ENCODE data around the gene TMED1. TPM values are rescaled to one million over a fixed set of nuclear protein-coding genes. Genes with fewer than 3 reads are reported as not detected.

The TMED1 gene
- polyA plus RNA-seq, 3 donors from 2014 or later = 60.1 to 103 (median 88.5) TPM

- Mint-ChIP-seq H3K4me3 (peak overlapping the region; percentile 4 to 66 (median 61)), H3K4me1 (peaks cover 35 to 52% of the 10 kb centered on the region in 2 donors), H3K27ac (peak overlapping the region; percentile 71 to 92 (median 83)), H3K9me3 (no peaks in the 10 kb centered on the region), H3K27me3 (ENCODE audit: low read depth in 3 of 3) (peaks cover 0 to 11% (median 5%) of the 10 kb centered on the region in 3 donors), H3K36me3 (peaks cover 22% of the 10 kb centered on the region in 3 donors)
- no peak for DNase-seq
These were observed 26.9 kb downstream of the TMED1 start for GRCh38 chr19:10808937-10809649.

DNA sequence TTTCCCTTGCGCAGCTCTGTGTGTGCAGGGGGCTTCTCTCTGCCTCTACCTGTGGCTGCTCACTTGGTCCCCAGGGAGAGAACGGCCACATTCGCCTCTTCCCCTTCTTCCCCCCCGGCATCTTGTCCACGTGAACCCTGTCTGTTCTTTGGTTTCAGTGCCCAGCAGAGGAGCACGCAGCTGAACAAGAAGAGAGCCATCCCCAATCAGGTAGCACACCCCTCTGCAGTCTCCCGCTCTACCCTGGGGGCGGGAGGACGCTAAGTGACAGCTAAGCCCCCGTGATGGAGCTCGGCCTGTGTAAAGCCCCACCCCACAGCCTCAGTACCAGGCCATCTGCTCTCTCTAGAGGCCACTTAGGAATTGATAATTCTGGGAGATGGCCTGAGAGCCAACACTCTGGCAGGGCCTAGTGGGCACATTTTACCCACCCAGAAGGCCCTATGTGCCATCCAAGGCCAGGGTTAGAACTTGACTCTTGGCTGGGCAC is 30.2 kb downstream of the TMED1 start:
- DNase-seq = no peak
- H3K36me3 Mint-ChIP-seq = peaks cover 17 to 33% (median 22%) of the 10 kb centered on the region in 3 donors
- no peaks in the 10 kb centered on the region for H3K9me3 Mint-ChIP-seq
- H3K4me1 Mint-ChIP-seq = peaks cover 23 to 32% of the 10 kb centered on the region in 2 donors
- peaks cover 3 to 6% (median 4%) of the 10 kb centered on the region in 3 donors for H3K27me3 Mint-ChIP-seq (ENCODE audit: low read depth in 3 of 3)
- peak overlapping the region in 3 of 6 donors; percentile 35 to 46 (median 45) for H3K27ac Mint-ChIP-seq
- H3K4me3 Mint-ChIP-seq = no peak overlapping the region

DNA sequence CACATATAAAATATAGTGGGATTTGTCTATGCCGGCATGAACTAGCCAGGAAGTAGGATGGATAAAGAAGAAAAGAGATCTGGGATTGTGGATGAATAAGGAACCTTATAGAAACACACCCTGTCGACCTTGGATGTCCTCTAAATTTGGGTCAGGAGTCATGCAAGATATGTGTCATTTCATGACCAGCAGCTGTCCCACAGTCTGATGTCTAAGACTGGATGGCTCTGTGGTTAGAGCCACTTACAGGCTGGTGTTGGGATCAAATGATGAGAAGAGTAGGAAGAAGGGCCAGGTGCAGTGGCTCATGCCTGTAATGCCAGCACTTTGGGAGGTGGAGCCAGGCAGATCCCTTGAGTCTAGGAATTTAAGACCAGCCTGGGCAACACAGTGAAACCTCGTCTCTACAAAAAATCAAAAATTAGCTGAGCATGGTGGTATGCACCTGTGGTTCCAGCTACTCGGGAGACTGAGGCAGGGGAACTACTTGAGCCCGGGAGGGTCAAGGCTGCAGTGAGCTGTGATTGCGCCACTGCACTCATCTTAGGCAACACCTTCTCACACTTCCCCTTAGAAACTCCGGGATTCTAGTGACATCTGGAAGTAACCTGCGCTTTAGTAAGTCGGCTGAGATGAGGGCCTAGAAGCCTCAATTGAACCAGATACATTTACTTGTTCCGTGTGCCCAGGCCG is 30.8 kb downstream of the TMED1 start:
- H3K4me3 Mint-ChIP-seq = no peak overlapping the region
- no peak for DNase-seq
- H3K36me3 Mint-ChIP-seq = peaks cover 17 to 33% (median 22%) of the 10 kb centered on the region in 3 donors
- H3K4me1 Mint-ChIP-seq = peaks cover 26 to 33% of the 10 kb centered on the region in 2 donors
- no peaks in the 10 kb centered on the region for H3K9me3 Mint-ChIP-seq
- peaks cover 3 to 8% (median 4%) of the 10 kb centered on the region in 3 donors for H3K27me3 Mint-ChIP-seq (ENCODE audit: low read depth in 3 of 3)
- H3K27ac Mint-ChIP-seq = peak overlapping the region; percentile 11 to 78 (median 52)

- H3K36me3 Mint-ChIP-seq = peaks cover 7 to 30% (median 11%) of the 10 kb centered on the region in 3 donors
- peak overlapping the region in 1 of 5 donors; percentile 53 for H3K4me3 Mint-ChIP-seq
- no peaks in the 10 kb centered on the region for H3K9me3 Mint-ChIP-seq
- peaks cover 26 to 33% of the 10 kb centered on the region in 2 donors for H3K4me1 Mint-ChIP-seq
- DNase-seq = no peak
- H3K27me3 Mint-ChIP-seq (ENCODE audit: low read depth in 3 of 3) = peaks cover 5 to 10% (median 7%) of the 10 kb centered on the region in 3 donors
- H3K27ac Mint-ChIP-seq = peak overlapping the region in 4 of 6 donors; percentile 63 to 86 (median 76)
These were observed 32.8 kb downstream of the TMED1 start for GRCh38 chr19:10803252-10803651.

DNA sequence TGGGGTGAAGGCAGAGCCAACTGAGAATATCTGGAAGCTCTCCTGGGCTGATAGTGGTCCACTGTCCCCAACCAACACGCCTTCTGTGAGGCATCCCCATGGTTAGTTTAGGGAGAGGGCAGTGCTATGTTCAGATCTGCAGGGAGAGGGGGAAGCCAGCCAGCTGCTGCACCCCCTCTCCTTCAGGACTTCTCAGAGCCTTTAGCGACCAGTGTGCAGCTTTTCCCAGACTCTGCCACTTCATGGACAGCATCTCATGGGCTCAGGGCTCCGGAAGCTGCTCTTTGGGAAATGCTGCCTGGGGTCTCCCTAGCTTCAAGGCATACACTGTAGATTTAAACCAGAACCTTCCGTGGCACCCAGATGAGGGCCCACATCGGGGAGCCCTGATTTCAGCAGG is 33.5 kb downstream of the TMED1 start:
- Mint-ChIP-seq H3K4me1 (peaks cover 33 to 37% of the 10 kb centered on the region in 2 donors), H3K36me3 (peaks cover 6 to 30% (median 8%) of the 10 kb centered on the region in 3 donors), H3K4me3 (no peak overlapping the region), H3K9me3 (no peaks in the 10 kb centered on the region), H3K27ac (peak overlapping the region in 4 of 6 donors; percentile 12 to 78 (median 62)), H3K27me3 (ENCODE audit: low read depth in 3 of 3) (peaks cover 10 to 17% (median 14%) of the 10 kb centered on the region in 3 donors)
- no peak for DNase-seq

- H3K9me3 Mint-ChIP-seq = no peaks in the 10 kb centered on the region
- peaks cover 48 to 57% of the 10 kb centered on the region in 2 donors for H3K4me1 Mint-ChIP-seq
- no peak for DNase-seq
- H3K4me3 Mint-ChIP-seq = peak overlapping the region in 3 of 5 donors; percentile 89 to 95 (median 91)
- peaks cover 18 to 31% (median 21%) of the 10 kb centered on the region in 3 donors for H3K27me3 Mint-ChIP-seq (ENCODE audit: low read depth in 3 of 3)
- peak overlapping the region; percentile 99 to 100 (median 100) for H3K27ac Mint-ChIP-seq
- peaks cover 6 to 32% (median 11%) of the 10 kb centered on the region in 3 donors for H3K36me3 Mint-ChIP-seq
These were observed 35.5 kb downstream of the TMED1 start for GRCh38 chr19:10800488-10800887.

GRCh38 chr19:10797541-10798256 is 38.3 kb downstream of the TMED1 start:
- no peaks in the 10 kb centered on the region for H3K9me3 Mint-ChIP-seq
- peaks cover 15 to 29% (median 21%) of the 10 kb centered on the region in 3 donors for H3K27me3 Mint-ChIP-seq (ENCODE audit: low read depth in 3 of 3)
- H3K27ac Mint-ChIP-seq = peak overlapping the region; percentile 99 to 100 (median 100)
- DNase-seq = peak; percentile 98 to 99 (median 98)
- peaks cover 5 to 21% (median 9%) of the 10 kb centered on the region in 3 donors for H3K36me3 Mint-ChIP-seq
- H3K4me3 Mint-ChIP-seq = peak overlapping the region; percentile 82 to 95 (median 89)
- H3K4me1 Mint-ChIP-seq = peaks cover 69 to 78% of the 10 kb centered on the region in 2 donors

DNA sequence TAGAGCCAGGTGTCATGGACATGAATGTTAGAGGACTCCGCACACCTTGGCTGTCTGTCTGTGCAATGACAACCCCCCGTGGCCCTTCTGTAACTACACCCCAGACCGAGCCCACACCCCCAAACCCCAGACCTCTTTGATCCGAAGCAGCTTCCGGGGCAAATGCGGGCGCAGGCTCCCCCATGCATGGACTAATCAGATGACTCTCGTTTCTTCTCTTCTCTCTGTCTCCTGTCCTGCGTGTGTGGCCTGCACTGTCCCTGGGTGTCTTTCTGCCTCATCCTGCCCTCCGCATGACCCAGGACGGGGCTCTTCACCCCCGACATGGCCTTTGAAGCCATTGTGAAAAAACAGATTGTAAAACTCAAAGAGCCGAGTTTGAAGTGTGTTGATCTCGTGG is 38.9 kb downstream of the TMED1 start:
- Mint-ChIP-seq H3K36me3 (peaks cover 8 to 23% (median 9%) of the 10 kb centered on the region in 3 donors), H3K4me1 (peaks cover 69 to 81% of the 10 kb centered on the region in 2 donors), H3K4me3 (peak overlapping the region; percentile 82 to 95 (median 89)), H3K27ac (peak overlapping the region; percentile 99 to 100 (median 100)), H3K27me3 (ENCODE audit: low read depth in 3 of 3) (peaks cover 15 to 31% (median 21%) of the 10 kb centered on the region in 3 donors), H3K9me3 (no peaks in the 10 kb centered on the region)
- DNase-seq = peak; percentile 88 to 89 (median 88)

DNA sequence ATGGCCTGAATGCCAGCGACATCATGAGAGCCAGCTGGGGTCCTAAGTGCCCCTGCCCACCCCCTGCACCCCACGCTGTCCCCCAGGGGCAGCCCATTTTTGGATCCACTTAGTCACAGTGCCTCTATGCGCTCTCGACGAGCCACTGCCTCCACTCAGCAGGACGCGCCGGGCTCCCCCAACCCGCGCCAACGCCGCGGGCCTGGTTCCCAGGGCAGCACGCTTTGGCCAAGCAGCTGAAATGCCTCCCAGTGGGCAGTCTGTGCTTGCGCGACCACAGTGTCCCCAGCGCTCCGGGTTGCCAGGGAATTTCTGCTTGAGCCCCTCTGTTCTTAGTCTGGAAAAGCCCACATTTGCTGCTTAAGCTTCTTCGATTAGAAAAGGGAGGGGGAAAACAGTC is 39.4 kb downstream of the TMED1 start:
- Mint-ChIP-seq H3K4me3 (peak overlapping the region; percentile 82 to 95 (median 89)), H3K27me3 (ENCODE audit: low read depth in 3 of 3) (peaks cover 15 to 31% (median 21%) of the 10 kb centered on the region in 3 donors), H3K36me3 (peaks cover 9 to 23% (median 9%) of the 10 kb centered on the region in 3 donors), H3K4me1 (peaks cover 69 to 82% of the 10 kb centered on the region in 2 donors), H3K27ac (peak overlapping the region; percentile 99 to 100 (median 100)), H3K9me3 (no peaks in the 10 kb centered on the region)
- DNase-seq = no peak

DNA sequence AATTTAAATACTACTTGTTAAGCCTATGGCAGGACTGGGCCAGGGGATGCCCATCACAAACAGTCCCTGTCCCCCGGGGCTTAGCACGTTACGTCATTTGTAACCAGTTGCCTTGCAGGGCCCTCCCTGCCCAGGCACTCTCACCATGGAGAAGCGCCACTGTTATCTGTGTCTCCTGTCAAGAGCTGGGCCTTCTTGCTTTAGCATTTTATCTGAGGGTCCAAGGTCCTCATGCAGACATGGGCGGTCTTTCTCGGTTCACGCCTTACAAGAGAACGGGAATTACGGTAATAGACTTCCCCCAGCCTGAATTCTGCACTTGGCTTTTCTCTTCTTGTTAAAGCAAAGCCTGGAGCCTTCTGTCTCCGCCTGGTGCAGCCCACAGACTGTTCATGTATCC is 46.1 kb downstream of the TMED1 start:
- DNase-seq = no peak
- Mint-ChIP-seq H3K9me3 (no peaks in the 10 kb centered on the region), H3K4me3 (no peak overlapping the region), H3K36me3 (peaks cover 15 to 27% (median 15%) of the 10 kb centered on the region in 3 donors), H3K27ac (peak overlapping the region in 1 of 6 donors; percentile 45), H3K27me3 (ENCODE audit: low read depth in 3 of 3) (peaks cover 0 to 4% (median 1%) of the 10 kb centered on the region in 3 donors), H3K4me1 (peaks cover 15 to 21% of the 10 kb centered on the region in 2 donors)

DNA sequence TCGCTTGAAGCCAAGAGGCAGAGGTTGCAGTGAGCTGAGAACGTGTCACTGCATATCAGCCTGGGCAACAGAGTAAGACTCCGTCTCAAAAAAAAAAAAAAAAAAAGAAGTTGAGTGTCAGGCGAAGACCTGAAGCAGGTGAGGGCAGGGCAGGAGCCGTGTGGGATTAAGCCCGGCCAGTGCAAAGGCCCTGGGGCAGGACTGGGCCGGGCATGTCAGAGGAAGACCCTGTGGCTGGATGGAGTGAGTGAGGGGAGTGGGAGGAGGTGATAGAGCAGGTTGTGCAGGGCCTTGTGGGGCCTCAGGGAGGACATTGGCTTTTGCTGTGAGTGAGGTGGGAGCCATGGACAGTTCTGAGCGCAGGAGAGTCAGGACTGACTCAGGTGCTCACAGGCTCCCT is 47.9 kb downstream of the TMED1 start:
- Mint-ChIP-seq H3K4me1 (peaks cover 3 to 9% of the 10 kb centered on the region in 2 donors), H3K4me3 (no peak overlapping the region), H3K27me3 (ENCODE audit: low read depth in 3 of 3) (peaks cover 0 to 7% (median 3%) of the 10 kb centered on the region in 3 donors), H3K9me3 (no peaks in the 10 kb centered on the region), H3K36me3 (peaks cover 14 to 26% (median 14%) of the 10 kb centered on the region in 3 donors), H3K27ac (peak overlapping the region in 3 of 6 donors; percentile 32 to 72 (median 49))
- no peak for DNase-seq

DNA sequence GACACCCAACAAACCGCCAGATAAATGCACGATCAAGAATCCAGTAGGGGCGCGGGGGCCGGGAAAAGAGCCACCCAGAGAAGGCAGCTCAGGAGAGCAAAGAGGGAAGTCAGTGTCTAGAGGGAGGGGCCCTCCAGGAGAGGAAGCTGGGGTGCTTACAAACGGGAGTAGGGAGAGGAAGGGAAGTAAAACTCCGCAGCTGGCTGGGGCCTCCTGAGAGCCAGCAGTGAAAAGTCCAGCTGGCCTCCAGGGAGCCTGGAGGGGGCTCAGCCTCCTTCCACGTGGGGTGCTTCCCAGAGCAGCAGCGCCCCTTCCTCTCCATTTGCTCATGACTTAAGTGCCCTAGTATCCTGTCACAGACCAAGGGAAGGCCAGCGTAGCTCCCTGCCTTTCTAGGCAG is 51.8 kb downstream of the TMED1 start:
- H3K27ac Mint-ChIP-seq = peak overlapping the region in 3 of 6 donors; percentile 23 to 50 (median 49)
- H3K27me3 Mint-ChIP-seq (ENCODE audit: low read depth in 3 of 3) = peaks cover 0 to 8% (median 5%) of the 10 kb centered on the region in 3 donors
- DNase-seq = no peak
- H3K36me3 Mint-ChIP-seq = peaks cover 14 to 40% (median 20%) of the 10 kb centered on the region in 3 donors
- peaks cover 7 to 10% of the 10 kb centered on the region in 2 donors for H3K4me1 Mint-ChIP-seq
- no peaks in the 10 kb centered on the region for H3K9me3 Mint-ChIP-seq
- H3K4me3 Mint-ChIP-seq = no peak overlapping the region

- no peak for DNase-seq
- Mint-ChIP-seq H3K9me3 (no peaks in the 10 kb centered on the region), H3K4me1 (peaks cover 7 to 10% of the 10 kb centered on the region in 2 donors), H3K4me3 (no peak overlapping the region), H3K27me3 (ENCODE audit: low read depth in 3 of 3) (peaks cover 0 to 6% (median 5%) of the 10 kb centered on the region in 3 donors), H3K27ac (peak overlapping the region in 4 of 6 donors; percentile 5 to 72 (median 34)), H3K36me3 (peaks cover 14 to 44% (median 24%) of the 10 kb centered on the region in 3 donors)
These were observed 53.2 kb downstream of the TMED1 start for GRCh38 chr19:10782795-10783194.
